DMS153 treated with DMSO at 0.1 percent for 48 hours (cell line): ENCODE results near the gene TEKT3.

Source experiments
- DNase-seq: peaks from one replicate; lab custom pipeline; 2025; ENCODE audit not compliant: unreplicated experiment; lab: John Stamatoyannopoulos, UW

Gene TEKT3

DNA sequence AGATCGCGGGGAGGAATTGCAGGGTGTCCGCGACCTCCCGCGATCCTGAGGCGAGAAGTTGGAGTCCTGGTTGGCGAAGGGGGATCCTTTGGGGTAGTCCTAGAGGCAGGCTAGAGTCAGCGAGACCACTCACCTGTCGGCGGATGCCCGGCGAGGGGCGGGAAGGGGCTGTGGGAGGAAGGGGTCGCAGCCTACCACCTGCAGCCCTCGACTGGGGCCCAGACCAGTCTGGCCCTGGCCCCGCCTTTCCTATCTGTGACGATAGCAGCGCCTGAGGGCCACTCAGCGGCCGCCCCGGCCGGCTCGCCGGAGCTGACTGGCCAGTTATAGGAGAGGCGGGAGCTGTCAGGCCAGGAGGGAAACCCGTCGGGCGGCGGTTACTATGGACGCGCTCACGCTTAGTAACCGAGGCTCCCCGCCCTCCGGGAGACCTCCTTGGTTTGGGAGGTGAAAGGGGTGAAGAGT, at the start of gene TEKT3:
TEKT3 (minus strand) TSS at position 213 of the 465 bp plus-strand sequence. CDS start 10,012 bp downstream, outside the sequence.
- DNase-seq, result peak; percentile 33

DNA sequence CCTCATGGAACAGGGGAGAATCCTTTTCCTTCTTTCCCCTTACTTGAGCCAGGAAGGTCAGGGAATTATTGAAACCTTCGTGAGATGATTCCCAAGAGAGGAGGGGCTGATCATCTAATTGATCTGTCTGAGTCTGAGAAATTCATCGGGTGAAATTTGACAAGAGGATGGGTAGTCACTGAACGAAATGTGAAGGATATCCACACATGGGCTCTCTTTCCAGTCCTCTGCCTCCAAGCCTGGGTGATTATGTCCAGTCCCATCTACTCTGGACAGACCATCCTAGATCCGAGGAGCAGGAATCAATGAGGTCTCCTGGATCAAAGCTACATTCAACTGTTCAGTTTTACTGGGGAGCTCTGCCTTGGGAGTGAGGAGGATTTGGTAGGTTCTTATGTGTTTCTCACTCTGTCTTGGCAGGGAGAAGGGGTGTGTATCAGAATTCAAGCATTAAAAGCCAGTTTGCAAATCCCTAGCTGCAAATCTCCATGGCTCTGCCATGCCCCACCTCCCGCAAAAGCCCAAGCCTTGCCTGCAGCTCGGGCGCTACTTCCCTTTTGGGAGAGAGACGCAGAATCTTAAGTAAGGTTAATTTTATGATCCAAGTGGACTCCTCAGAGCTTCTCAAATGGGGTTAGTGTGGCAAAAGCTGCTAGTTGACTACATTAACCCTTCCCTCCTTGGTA, 47.1 kb upstream of the TEKT3 start:
- DNase-seq, result no peak

DNA sequence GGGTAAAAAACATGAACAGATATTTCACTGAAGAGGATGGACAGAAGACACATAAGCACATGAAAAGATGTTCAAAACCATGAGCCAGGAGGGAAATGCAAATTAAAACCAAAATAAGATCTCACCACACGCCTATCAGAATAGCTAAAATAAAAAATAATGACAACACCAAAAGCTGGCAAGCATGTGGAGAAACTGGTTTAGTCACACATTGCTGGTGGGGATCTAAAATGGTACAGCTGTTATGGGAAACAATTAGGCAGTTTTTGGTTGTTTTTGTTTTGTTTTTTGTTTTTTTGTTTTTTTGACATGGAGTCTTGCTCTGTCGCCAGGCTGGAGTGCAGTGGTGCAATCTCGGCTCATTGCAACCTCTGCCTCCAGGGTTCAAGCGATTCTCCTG, 44.7 kb upstream of the TEKT3 start:
- DNase-seq, result no peak

DNA sequence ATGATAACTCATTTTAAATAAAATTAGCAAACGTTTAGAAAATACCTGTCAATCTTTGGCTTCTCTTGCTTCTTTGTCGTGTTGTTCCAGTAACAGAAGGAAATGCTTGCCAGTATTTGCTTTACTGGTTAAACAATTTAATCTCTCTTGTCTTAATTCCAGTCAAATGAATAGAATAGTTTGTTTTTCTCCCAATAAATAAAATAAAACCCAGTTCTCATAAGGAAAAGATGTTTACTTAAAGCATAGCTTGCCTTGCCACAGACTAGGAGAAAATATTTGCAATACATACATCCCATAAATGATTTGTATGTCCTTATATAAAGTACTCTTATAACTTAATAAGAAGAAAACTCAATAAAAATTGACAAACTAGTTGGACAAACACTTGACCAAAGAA, 43.9 kb upstream of the TEKT3 start:
- DNase-seq, result no peak

DNA sequence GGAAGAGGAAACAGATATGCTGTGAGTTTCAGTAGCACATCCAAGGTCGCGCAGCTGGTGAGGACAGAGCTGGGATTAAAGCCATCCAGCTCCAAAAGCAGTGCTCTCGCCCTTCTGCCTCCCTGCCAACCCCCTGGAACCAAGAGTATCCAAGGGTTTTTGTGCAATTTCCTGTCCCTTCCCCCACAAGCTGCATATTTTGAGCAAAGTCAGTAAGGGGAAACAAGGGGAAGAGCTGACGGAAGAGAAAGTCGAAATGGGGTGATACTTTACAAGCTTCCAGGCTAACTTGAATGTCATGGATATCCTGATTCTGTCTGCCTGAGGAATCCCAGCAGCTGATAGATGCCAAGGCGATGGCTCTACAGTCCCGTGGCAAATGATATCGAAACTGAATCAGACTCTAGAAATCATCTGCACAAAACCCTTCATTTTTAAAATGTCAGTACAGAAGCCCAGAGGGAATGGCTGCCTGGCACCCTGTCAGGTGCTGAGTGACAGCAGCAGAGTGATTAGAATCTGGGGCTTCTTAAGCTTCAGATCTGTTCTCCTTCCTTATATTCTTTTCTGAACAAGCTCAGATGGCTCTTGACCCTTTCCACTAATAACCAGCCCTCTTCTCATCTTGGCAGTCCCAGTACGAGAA, 42.9 kb upstream of the TEKT3 start:
- DNase-seq, result no peak

DNA sequence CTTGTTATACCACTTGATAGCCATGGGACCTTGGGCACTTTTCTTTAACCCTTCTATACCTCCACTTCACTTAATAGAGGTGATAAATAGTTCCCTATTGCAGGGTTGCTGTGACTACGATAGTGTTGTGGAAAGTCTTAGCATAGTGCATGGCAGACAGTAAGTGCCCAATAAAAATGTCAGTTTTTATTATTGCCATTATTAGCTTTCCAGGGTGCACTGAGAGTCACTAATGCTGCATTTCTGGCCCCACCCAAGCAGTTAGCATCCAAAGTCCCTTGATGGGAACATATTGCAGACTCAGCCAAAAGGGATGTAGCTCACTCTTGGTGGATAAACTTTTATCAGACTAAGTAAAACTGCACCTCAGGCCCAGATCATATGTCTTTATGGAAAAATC, 41.5 kb upstream of the TEKT3 start:
- DNase-seq, result no peak

DNA sequence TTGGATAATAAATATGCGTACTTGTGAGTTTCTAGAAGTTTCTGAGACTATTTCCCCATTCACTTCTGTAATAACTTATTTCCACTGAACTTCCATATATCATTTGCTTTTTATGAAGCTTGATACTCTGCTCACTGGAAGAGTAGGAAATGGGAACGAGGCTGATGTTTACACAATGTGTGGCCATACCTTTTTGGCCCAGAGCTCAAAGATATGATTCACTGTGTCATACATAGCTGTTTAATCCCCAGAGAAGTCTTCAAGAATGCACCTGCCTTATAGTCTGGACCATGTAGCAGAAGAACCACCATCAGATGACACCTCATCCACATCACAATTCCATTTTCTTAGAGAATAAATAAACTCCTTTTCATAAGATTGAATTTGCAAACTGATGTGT, 40.3 kb upstream of the TEKT3 start:
- DNase-seq, result no peak

DNA sequence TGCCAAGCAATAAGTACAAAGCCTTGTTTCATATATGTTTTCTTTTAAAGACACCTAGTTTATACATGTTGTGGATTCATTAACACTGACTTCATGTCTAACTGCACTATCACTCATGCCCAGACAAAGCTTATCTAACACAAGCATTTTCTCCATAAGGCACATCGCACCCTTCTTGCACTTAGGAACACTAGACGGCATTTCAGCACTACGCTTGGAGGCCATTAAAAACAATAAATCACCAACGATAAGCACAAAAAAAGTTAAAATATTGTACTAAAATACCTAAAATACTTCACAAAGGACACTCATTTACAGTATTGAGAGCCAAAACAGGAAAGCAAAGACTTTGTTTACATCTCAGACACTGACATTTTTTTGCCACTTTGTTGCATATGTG, 39.0 kb upstream of the TEKT3 start:
- no peak for DNase-seq

DNA sequence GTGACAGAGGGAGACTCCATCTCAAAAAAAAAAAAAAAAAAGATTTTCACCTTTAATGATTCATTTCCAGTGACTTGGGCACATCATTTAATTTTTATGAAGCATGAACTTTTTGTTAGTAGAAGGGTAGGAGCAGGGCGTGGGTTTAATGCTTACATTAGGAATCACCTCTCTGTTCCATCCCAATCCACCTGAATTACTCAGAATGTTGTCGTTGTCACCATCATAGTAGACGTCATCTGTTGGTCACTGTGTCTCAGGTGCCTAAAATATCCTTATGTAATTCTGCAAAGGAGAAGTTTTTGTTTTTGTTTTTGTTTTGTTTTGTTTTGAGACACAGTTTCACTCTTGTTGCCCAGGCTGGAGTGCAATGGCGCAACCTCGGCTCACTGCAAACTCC, 38.3 kb upstream of the TEKT3 start:
- DNase-seq, result no peak

DNA sequence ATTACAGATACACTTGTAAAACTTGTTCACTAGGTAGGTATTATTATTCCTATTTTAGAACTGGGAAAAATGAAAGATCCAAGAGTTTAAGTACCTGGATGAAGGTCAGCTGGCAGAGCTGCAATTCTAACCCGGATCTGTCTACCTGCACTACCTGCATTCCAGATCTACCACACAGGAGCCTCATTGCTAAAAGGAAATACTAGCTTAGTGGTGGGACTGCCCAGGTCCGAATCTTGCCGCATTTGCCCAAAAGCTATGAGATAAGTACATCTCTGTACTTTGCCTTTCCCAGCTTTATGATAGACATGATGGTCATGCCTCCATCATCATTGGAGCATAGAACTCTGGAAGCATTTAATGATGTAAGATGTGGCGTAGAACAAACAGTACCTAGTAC, 36.8 kb upstream of the TEKT3 start:
- DNase-seq, result no peak

DNA sequence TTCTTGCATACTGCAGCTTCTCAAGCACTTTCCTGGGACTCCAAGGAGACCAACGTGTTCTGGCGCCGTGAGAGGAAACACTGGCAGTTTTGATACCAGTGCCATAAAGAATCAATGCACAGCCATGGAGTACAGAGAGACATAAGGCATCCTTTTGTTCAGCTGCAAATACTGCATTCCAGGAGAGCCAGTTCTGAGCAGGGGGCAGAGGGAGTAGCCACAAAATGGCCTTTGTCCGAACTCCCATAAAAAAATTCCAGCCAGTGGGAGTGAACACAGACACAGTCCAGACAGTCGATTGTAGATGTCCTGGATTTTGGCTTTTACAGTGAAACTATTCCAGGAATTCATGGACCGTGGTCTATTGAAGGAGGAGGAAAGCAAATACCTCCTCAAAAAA, 36.2 kb upstream of the TEKT3 start:
- DNase-seq, result no peak

DNA sequence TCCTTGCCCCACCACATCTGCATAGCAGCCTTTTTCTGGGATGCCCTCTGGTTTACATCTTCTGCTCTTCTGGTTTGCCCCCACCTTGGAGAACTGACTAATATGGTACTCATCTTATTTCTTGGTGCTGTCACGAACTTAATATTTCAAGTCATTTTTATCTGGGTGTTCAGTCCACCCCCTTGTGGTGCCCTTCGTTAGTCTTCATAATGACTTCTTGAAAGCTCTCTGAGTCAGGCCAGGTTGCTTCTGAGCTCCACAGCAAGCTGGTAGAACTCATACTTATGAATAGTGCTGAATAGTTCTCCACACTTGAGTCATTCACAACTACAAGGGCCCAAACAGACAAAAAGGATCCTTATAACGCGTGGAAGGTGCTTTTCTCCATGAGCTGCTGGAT, 35.8 kb upstream of the TEKT3 start:
- no peak for DNase-seq

DNA sequence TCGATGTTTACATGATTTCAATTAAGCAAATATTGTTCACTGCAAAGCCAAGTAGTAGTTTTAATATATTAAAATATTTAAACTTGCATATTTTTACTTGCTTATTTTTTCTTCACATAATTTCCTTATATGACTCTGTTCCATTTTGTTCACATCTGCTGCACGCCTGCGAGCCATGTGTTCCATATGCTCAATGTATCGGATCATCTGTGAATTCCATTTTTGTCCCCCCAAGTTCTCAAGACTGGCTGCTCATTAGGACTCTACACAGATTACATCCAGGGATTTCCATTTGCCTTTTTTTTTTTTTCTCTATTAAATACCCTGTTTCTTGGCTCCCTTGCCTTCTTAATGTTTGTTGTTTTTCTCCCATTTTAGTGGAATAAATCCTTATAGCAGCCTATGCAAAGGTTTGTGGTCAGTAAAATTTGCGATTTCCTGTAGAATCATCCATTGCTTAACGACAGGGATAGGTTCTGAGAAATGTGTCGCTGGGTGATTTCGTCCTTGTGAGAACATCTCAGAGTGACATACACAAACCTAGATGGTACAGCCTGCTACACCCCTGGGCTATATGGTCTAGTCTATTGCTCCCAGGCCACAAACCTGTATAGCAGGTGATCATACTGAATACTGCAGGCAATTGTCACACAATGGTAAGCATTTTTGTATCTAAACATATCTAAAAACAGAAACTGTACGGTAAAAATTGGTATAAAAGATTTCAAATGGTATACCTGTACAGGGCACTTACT, 30.2 kb upstream of the TEKT3 start:
- DNase-seq, result no peak

DNA sequence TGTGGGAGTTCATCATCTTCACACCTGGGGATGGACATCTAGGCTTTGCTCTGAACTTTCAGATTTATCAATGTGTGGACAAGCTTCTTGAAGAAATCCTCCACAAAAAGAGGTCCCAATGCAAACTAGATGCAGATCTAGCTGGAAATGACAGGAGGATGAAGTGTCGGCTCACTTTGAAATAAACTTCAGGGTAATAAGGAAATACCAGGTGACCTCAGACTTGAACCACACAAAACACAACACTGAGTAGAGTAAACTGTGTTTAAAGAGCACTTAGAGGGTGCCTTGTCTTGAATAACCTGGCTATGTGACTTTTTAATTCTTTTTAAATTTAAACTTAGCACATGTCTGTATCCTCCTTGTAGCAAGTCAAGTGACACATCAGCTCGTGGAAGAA, 27.2 kb upstream of the TEKT3 start:
- no peak for DNase-seq

DNA sequence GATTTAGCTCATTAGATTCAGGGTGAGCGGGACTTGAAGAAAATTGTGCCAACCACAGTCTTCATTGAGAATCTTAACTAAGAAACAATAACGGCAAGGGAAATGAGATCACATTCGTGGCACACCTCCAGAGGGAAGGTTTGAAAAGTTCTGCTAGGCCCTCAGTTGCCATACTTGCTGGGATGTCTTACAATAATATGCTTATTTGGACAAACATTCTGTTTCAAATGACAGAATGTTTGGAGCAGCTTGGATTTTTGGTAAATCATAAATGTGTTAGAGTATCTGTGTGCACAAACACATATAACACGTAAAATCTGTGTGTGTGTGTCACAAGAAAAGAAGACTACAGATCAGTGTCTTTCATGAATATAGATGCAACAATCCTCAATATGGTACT, 24.6 kb upstream of the TEKT3 start:
- no peak for DNase-seq

DNA sequence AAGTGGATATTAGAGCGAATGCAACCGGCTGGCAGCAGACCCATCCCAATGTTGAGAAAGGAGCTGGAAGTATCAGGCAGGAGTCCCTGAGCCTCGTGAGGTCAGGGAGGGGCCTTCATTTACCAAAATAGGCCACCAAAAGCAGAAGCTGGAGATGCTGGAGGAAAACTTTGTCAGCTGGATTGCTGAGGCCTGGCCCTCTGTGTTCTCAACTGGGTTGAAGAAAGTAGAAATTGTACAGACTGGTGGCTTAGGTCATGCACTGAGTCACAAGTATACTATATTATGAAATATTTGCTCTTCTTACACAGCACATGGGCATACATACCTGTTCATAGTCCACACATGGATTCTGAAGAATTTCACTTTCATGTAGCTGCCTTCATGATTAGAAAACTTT, 23.2 kb upstream of the TEKT3 start:
- DNase-seq, result no peak

DNA sequence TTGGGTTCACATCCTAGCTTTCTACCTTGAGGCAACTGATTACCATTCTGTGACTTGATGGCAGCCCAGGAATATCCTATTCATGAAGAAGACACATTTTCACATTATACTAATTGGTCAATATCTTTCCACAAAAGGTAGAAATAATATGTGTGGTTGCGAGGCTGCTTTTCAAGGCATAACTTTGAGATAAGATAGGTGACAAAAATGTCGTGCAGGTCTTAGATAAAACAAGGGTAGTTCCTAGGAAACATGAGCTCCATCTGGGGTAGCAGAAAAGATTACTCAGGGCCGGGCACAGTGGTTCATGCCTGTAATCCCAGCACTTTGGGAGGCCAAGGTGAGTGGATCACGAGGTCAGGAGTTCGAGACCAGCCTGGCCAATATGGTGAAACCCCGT, 22.3 kb upstream of the TEKT3 start:
- DNase-seq, result no peak

DNA sequence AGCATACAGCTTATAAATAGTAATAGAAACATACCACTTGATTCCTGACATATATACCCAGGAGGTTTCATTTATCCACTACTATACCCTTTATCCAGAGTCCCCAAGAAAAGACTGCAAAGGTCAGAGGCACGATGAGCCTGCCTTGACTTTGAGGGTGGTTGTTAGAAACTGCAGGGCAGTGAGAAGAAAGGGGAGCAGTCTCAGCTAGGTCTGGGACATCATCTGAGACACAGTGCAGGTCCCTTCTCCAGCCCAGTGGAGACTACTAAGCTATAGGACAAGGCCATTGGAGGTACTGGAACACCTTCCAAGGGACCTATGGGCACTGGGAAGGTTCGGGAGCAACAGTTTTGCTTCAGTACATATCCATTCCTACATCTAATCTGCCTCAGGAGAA, 20.2 kb upstream of the TEKT3 start:
- no peak for DNase-seq

DNA sequence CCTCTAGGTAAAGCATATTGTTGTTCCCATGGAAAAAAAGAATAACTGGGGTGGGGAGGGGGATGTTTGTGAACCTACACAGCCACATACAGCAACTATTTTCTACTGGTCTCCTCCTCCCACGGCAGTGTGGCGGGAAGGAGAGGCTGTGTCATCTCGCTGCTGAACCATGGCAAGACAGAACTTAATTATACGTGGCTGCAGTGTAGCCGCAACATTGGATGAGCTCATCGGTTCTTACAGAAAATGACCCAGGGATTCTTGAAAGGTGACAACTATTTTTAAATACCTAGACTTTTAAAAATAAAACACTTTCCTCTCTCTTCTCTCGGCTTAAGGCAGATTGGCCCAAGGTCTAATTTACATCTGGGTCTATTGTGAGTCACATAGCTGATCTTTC, 19.8 kb upstream of the TEKT3 start:
- DNase-seq, result no peak

DNA sequence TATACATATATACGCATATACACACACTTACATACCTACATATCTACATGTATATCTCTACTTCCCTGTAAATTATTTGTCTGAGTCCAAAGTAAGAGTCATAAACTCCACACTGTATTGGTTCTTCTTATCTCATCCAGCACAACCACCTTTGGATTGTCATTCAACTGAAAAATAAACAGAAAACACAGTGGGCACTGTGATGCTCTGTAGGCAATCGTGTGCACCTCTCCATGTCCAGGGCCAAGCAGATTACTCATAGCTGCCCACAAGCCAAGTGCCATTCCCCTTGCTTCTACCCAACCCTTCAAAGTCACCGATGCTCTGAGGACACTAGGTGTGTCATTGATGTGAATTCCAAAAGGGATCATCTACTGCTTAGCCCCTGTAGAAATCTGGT, 12.9 kb upstream of the TEKT3 start:
- DNase-seq, result no peak

DNA sequence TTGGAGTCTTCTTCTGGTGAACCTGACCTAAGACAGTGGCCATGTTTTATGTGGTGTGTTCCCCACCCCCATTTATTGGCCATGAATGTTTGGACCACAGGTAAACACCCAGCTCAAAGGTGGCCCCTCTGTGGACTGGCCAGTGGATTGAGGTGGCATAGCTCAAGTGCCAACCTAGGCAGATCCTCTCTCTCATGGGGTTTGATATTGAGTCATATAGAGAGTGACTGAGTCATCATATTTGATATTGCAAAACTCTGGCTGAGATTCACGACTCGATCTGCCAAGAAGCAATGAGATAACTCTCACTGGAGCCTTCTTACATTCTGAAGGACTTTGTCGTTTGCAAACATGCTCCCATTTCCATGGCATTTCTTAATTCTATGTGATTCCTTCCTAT, 10.5 kb upstream of the TEKT3 start:
- DNase-seq, result no peak

DNA sequence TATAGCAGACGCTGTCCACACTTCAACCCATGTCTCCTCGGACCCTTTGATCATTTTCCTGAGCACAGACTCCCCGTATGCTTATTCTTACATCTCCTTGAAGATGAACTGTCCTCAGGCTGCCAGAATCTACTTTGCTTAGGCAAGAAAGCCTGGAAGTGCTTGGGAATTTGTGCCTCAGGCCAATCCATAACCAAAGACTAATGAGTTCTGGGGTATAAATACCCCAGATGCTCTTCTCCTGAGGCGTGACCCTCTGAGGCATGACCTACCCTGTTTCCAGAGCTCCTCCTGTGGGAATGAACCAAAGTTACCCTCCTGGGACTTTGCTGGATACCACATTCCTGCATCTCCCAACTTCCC, 10.1 kb upstream of the TEKT3 start:
- no peak for DNase-seq
